ENCODE results near the gene SEMA3A.

DNA sequence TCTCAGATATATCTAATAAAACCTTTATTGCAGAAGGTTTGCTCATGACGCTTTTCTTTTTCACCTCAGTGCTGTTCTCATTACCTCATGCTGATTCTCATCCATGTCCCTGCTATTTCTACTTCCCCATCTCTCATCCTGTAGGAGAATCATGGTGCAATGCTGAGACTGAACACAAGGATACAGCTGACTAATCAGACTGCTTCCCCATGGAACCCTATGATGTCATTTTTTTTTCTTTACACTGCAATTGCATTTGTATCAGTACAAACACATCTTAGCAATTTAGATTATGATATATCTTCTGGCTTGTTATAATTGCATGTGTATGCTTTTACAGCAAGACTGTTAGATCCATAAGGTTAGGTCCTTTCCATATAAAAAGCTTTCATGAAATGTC, 93.7 kb downstream of the SEMA3A start:
- no peak for TF ChIP-seq RARB (CRISPR knock-in tag; IDR thresholded peaks at IDR 0.05)
- no peak for TF ChIP-seq ZFP30 (CRISPR knock-in tag; IDR thresholded peaks at IDR 0.05)
- TF ChIP-seq PATZ1 (CRISPR knock-in tag; IDR thresholded peaks at IDR 0.05; ENCODE audit: borderline replicate concordance): no peak
